ENCODE measurements around the gene MROH7. TPM values are rescaled to one million over a fixed set of nuclear protein-coding genes. Genes with fewer than 3 reads are reported as not detected.

Gene MROH7
- total and polyA plus RNA-seq, 4 donors: 2.1 to 42.3 (median 14.7) TPM

GRCh38 chr1:54706419-54706818 lies 64.8 kb downstream of the MROH7 start:
- WGBS, 2 donors: 86 to 87% methylated on average over 4 of the region's 4 CpGs
- no peaks in the 10 kb centered on the region for H3K9me3 ChIP-seq (ENCODE audit: control insufficient read depth, low read length)
- ATAC-seq (ENCODE audit: low FRiP score) (no peak), DNase-seq (no peak)
- H3K27ac ChIP-seq (ENCODE audit: low read depth in 1 of 2, low read length in 2 of 2): no peak overlapping the region
- intact Hi-C loops (cut with DNase I): no loop called here
- no peak overlapping the region for H3K4me3 ChIP-seq (ENCODE audit: low read length in 2 of 2)
- H3K36me3 ChIP-seq (ENCODE audit: control insufficient read depth in 1 of 2, insufficient read depth in 2 of 2, low read length in 1 of 2): peaks cover 0 to 7% of the 10 kb centered on the region in 2 donors
- no peaks in the 10 kb centered on the region for H3K4me1 ChIP-seq (ENCODE audit: control insufficient read depth in 1 of 2, insufficient read depth in 2 of 2, low read length in 2 of 2)
- H3K27me3 ChIP-seq (ENCODE audit: control insufficient read depth in 1 of 2, insufficient read depth in 2 of 2, low read length in 1 of 2): no peaks in the 10 kb centered on the region

- H3K4me1 ChIP-seq (ENCODE audit: control insufficient read depth in 1 of 2, insufficient read depth in 2 of 2, low read length in 2 of 2): no peaks in the 10 kb centered on the region
- H3K4me3 ChIP-seq (ENCODE audit: low read length in 2 of 2): no peak overlapping the region
- no peak overlapping the region for H3K27ac ChIP-seq (ENCODE audit: low read depth in 1 of 2, low read length in 2 of 2)
- no peaks in the 10 kb centered on the region for H3K27me3 ChIP-seq (ENCODE audit: control insufficient read depth in 1 of 2, insufficient read depth in 2 of 2, low read length in 1 of 2)
- DNase-seq (no peak), ATAC-seq (ENCODE audit: low FRiP score) (no peak)
- intact Hi-C loops (cut with DNase I): no loop called here
- peaks cover 0 to 7% of the 10 kb centered on the region in 2 donors for H3K36me3 ChIP-seq (ENCODE audit: control insufficient read depth in 1 of 2, insufficient read depth in 2 of 2, low read length in 1 of 2)
- H3K9me3 ChIP-seq (ENCODE audit: control insufficient read depth, low read length): no peaks in the 10 kb centered on the region
Measured at GRCh38 chr1:54708385-54708784, 66.8 kb downstream of the MROH7 start.

- no peaks in the 10 kb centered on the region for H3K4me1 ChIP-seq (ENCODE audit: control insufficient read depth in 1 of 2, insufficient read depth in 2 of 2, low read length in 2 of 2)
- DNase-seq: no peak
- ATAC-seq (ENCODE audit: low FRiP score): no peak
- H3K4me3 ChIP-seq (ENCODE audit: low read length in 2 of 2): no peak overlapping the region
- WGBS, 2 donors: 81 to 88% methylated on average over 8 of the region's 8 CpGs
- no peak overlapping the region for H3K27ac ChIP-seq (ENCODE audit: low read depth in 1 of 2, low read length in 2 of 2)
- intact Hi-C loops (cut with DNase I): loop anchor here (10.0 kb wide), 2 partner anchors 165 to 215 kb away; partner anchors contain the start of gene ACOT11 (in 1 of the 2)
- H3K9me3 ChIP-seq (ENCODE audit: control insufficient read depth, low read length): no peaks in the 10 kb centered on the region
- H3K27me3 ChIP-seq (ENCODE audit: control insufficient read depth in 1 of 2, insufficient read depth in 2 of 2, low read length in 1 of 2): no peaks in the 10 kb centered on the region
- peaks cover 0 to 6% of the 10 kb centered on the region in 2 donors for H3K36me3 ChIP-seq (ENCODE audit: control insufficient read depth in 1 of 2, insufficient read depth in 2 of 2, low read length in 1 of 2)
Measured at GRCh38 chr1:54709547-54710292, 68.1 kb downstream of the MROH7 start.

GRCh38 chr1:54710434-54710833 lies 68.8 kb downstream of the MROH7 start:
- WGBS, 2 donors: 85 to 92% methylated on average over 3 of the region's 3 CpGs
- no peaks in the 10 kb centered on the region for H3K27me3 ChIP-seq (ENCODE audit: control insufficient read depth in 1 of 2, insufficient read depth in 2 of 2, low read length in 1 of 2)
- H3K27ac ChIP-seq (ENCODE audit: low read depth in 1 of 2, low read length in 2 of 2): no peak overlapping the region
- no peaks in the 10 kb centered on the region for H3K4me1 ChIP-seq (ENCODE audit: control insufficient read depth in 1 of 2, insufficient read depth in 2 of 2, low read length in 2 of 2)
- no peak for DNase-seq
- intact Hi-C loops (cut with DNase I): loop anchor here (10.0 kb wide), 2 partner anchors 166 to 216 kb away; partner anchors contain the start of gene ACOT11 (in 1 of the 2)
- no peaks in the 10 kb centered on the region for H3K9me3 ChIP-seq (ENCODE audit: control insufficient read depth, low read length)
- no peak for ATAC-seq (ENCODE audit: low FRiP score)
- no peak overlapping the region for H3K4me3 ChIP-seq (ENCODE audit: low read length in 2 of 2)
- peaks cover 0 to 6% of the 10 kb centered on the region in 2 donors for H3K36me3 ChIP-seq (ENCODE audit: control insufficient read depth in 1 of 2, insufficient read depth in 2 of 2, low read length in 1 of 2)

- WGBS, 2 donors: 81 to 87% methylated on average over 6 of the region's 6 CpGs
- H3K4me3 ChIP-seq (ENCODE audit: low read length in 2 of 2): no peak overlapping the region
- H3K27ac ChIP-seq (ENCODE audit: low read depth in 1 of 2, low read length in 2 of 2): no peak overlapping the region
- H3K36me3 ChIP-seq (ENCODE audit: control insufficient read depth in 1 of 2, insufficient read depth in 2 of 2, low read length in 1 of 2): peaks cover 0 to 6% of the 10 kb centered on the region in 2 donors
- intact Hi-C loops (cut with DNase I): loop anchor here (10.0 kb wide), 2 partner anchors 166 to 216 kb away; partner anchors contain the start of gene ACOT11 (in 1 of the 2)
- no peaks in the 10 kb centered on the region for H3K4me1 ChIP-seq (ENCODE audit: control insufficient read depth in 1 of 2, insufficient read depth in 2 of 2, low read length in 2 of 2)
- no peak for DNase-seq
- ATAC-seq (ENCODE audit: low FRiP score): no peak
- H3K9me3 ChIP-seq (ENCODE audit: control insufficient read depth, low read length): no peaks in the 10 kb centered on the region
- H3K27me3 ChIP-seq (ENCODE audit: control insufficient read depth in 1 of 2, insufficient read depth in 2 of 2, low read length in 1 of 2): no peaks in the 10 kb centered on the region
Measured at GRCh38 chr1:54710841-54711240, 69.3 kb downstream of the MROH7 start.

- Histone ChIP-seq H3K4me3 (ENCODE audit: low read length in 2 of 2) (no peak overlapping the region), H3K4me1 (ENCODE audit: control insufficient read depth in 1 of 2, insufficient read depth in 2 of 2, low read length in 2 of 2) (no peaks in the 10 kb centered on the region), H3K27me3 (ENCODE audit: control insufficient read depth in 1 of 2, insufficient read depth in 2 of 2, low read length in 1 of 2) (no peaks in the 10 kb centered on the region), H3K9me3 (ENCODE audit: control insufficient read depth, low read length) (no peaks in the 10 kb centered on the region), H3K36me3 (ENCODE audit: control insufficient read depth in 1 of 2, insufficient read depth in 2 of 2, low read length in 1 of 2) (peaks cover 0 to under 1% of the 10 kb centered on the region in 2 donors), H3K27ac (ENCODE audit: low read depth in 1 of 2, low read length in 2 of 2) (no peak overlapping the region)
- DNase-seq (no peak), ATAC-seq (ENCODE audit: low FRiP score) (no peak)
- intact Hi-C loops (cut with DNase I): loop anchor here (10.0 kb wide), 2 partner anchors 167 to 217 kb away; partner anchors contain the start of gene ACOT11 (in 1 of the 2)
- WGBS, 2 donors: 86 to 87% methylated on average over 10 of the region's 10 CpGs
Measured at GRCh38 chr1:54711536-54711935, 70.0 kb downstream of the MROH7 start.

- Histone ChIP-seq H3K9me3 (ENCODE audit: control insufficient read depth, low read length) (no peaks in the 10 kb centered on the region), H3K27ac (ENCODE audit: low read depth in 1 of 2, low read length in 2 of 2) (peak overlapping the region in 1 of 2 donors; percentile 69), H3K4me3 (ENCODE audit: low read length in 2 of 2) (peak overlapping the region; percentile 50 to 55), H3K36me3 (ENCODE audit: control insufficient read depth in 1 of 2, insufficient read depth in 2 of 2, low read length in 1 of 2) (no peaks in the 10 kb centered on the region), H3K4me1 (ENCODE audit: control insufficient read depth in 1 of 2, insufficient read depth in 2 of 2, low read length in 2 of 2) (no peaks in the 10 kb centered on the region), H3K27me3 (ENCODE audit: control insufficient read depth in 1 of 2, insufficient read depth in 2 of 2, low read length in 1 of 2) (no peaks in the 10 kb centered on the region)
- WGBS, 2 donors: 90 to 91% methylated on average over 7 of the region's 7 CpGs
- intact Hi-C loops (cut with DNase I): loop anchor here (2.0 to 10.0 kb wide), 3 partner anchors 50 to 220 kb away; partner anchors contain the start of genes ACOT11 (in 1 of the 2) and PARS2 (in 1 of the 2)
- DNase-seq (no peak), ATAC-seq (ENCODE audit: low FRiP score) (no peak)
Measured at GRCh38 chr1:54714881-54715492, 73.4 kb downstream of the MROH7 start.

GRCh38 chr1:54715493-54716298 lies 74.1 kb downstream of the MROH7 start, which contains the start of gene TTC4:
TTC4 (plus strand) TSS chr1:54715861; CDS start chr1:54715909, 48 bp downstream.
- intact Hi-C loops (cut with DNase I): loop anchor here (2.0 to 10.0 kb wide), 3 partner anchors 49 to 221 kb away; partner anchors contain the start of genes ACOT11 (in 1 of the 2) and PARS2 (in 1 of the 2)

More at GRCh38 chr1:54715493-54716298, 74.1 kb downstream of the MROH7 start, which contains the start of gene TTC4:
- Histone ChIP-seq H3K4me3 (ENCODE audit: low read length in 2 of 2) (peak within 1 kb of the TSS; percentile 55 to 67), H3K27ac (ENCODE audit: low read depth in 1 of 2, low read length in 2 of 2) (peak within 1 kb of the TSS in 1 of 2 donors; percentile 69), H3K4me1 (ENCODE audit: control insufficient read depth in 1 of 2, insufficient read depth in 2 of 2, low read length in 2 of 2) (no peaks in the 10 kb centered on the region), H3K36me3 (ENCODE audit: control insufficient read depth in 1 of 2, insufficient read depth in 2 of 2, low read length in 1 of 2) (no peaks in the 10 kb centered on the region), H3K27me3 (ENCODE audit: control insufficient read depth in 1 of 2, insufficient read depth in 2 of 2, low read length in 1 of 2) (no peaks in the 10 kb centered on the region), H3K9me3 (ENCODE audit: control insufficient read depth, low read length) (no peaks in the 10 kb centered on the region)
- 1% methylated on average over 50 to 51 of the region's 51 CpGs for WGBS, 2 donors
- ATAC-seq (ENCODE audit: low FRiP score) (peak; percentile 98), DNase-seq (peak; percentile 87 to 94)
